ENCODE data around the gene SRMS. TPM values are rescaled to one million over a fixed set of nuclear protein-coding genes. Genes with fewer than 3 reads are reported as not detected.

Gene SRMS
- total and polyA plus RNA-seq, 4 donors, result not detected

DNA sequence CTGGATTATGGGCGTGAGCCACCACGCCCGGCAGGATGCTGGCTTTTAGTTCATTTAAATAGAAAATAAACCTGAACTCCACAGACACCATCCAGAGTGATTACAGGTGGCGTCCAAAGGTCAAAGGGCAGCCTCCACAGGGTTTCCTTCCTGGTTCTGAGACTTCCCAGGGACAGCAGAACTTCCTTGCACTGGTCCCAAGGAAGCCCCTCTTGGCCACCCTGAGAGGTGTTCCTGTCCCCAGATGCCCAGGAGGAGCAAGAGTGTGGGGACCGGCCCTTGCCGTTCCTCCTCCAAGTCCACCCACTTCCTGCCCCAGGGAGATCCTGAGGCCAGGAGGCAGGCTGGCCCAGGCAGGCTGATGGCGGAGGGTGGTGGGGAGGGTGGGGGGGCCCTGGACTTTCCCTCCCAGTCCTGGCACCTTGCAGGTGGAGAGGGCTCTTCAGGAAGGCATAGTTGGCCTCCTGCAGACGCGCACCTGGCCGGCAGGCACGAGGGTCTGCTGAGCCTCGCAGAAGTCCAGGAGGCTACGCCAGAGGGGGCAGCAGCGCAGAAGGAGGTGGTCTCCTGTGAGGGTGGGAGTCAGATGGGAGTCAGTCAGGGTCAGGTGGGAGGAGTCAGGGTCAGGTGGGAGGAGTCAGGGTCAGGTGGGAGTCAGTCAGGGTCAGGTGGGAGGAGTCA, 11.4 kb upstream of the SRMS start:
- Histone ChIP-seq H3K36me3 (ENCODE audit: control insufficient read depth in 4 of 4, insufficient read depth in 3 of 4, low read depth in 1 of 4, low read length in 3 of 4) (peaks cover 0 to 40% (median 27%) of the 10 kb centered on the region in 4 donors), H3K27ac (ENCODE audit: low read depth in 1 of 2, low read length in 2 of 2) (no peak overlapping the region), H3K9me3 (ENCODE audit: control insufficient read depth in 4 of 4, low read length in 3 of 4) (no peaks in the 10 kb centered on the region), H3K27me3 (ENCODE audit: control insufficient read depth in 4 of 4, insufficient read depth in 4 of 4, low read length in 3 of 4) (no peaks in the 10 kb centered on the region), H3K9ac (ENCODE audit: low read depth in 1 of 2, low read length in 2 of 2) (no peak overlapping the region), H3K4me1 (ENCODE audit: control insufficient read depth in 4 of 4, insufficient read depth in 4 of 4, low read length in 3 of 4) (no peaks in the 10 kb centered on the region), H3K4me3 (ENCODE audit: low read depth in 1 of 3, low read length in 3 of 3) (no peak overlapping the region)
- TF ChIP-seq HNF4A (conservative IDR thresholded peaks at IDR 0.05), result peak in 1 of 2 donors; percentile 57
- TF ChIP-seq JUND (IDR thresholded peaks at IDR 0.05), result no peak
- TF ChIP-seq, protein P1, sequence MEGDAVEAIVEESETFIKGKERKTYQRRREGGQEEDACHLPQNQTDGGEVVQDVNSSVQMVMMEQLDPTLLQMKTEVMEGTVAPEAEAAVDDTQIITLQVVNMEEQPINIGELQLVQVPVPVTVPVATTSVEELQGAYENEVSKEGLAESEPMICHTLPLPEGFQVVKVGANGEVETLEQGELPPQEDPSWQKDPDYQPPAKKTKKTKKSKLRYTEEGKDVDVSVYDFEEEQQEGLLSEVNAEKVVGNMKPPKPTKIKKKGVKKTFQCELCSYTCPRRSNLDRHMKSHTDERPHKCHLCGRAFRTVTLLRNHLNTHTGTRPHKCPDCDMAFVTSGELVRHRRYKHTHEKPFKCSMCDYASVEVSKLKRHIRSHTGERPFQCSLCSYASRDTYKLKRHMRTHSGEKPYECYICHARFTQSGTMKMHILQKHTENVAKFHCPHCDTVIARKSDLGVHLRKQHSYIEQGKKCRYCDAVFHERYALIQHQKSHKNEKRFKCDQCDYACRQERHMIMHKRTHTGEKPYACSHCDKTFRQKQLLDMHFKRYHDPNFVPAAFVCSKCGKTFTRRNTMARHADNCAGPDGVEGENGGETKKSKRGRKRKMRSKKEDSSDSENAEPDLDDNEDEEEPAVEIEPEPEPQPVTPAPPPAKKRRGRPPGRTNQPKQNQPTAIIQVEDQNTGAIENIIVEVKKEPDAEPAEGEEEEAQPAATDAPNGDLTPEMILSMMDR (IDR thresholded peaks at IDR 0.05; ENCODE audit: low read depth, low read length, missing input control), result no peak
- no peak for TF ChIP-seq RAD21 (IDR thresholded peaks at IDR 0.05)
- TF ChIP-seq, protein P2, sequence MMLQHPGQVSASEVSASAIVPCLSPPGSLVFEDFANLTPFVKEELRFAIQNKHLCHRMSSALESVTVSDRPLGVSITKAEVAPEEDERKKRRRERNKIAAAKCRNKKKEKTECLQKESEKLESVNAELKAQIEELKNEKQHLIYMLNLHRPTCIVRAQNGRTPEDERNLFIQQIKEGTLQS (IDR thresholded peaks at IDR 0.05), result no peak
- TF ChIP-seq FOXA2 (IDR thresholded peaks at IDR 0.05), result no peak
- no peak for DNase-seq (ENCODE audit: low spot score)
- 90% methylated on average over 14 of the region's 14 CpGs for WGBS

DNA sequence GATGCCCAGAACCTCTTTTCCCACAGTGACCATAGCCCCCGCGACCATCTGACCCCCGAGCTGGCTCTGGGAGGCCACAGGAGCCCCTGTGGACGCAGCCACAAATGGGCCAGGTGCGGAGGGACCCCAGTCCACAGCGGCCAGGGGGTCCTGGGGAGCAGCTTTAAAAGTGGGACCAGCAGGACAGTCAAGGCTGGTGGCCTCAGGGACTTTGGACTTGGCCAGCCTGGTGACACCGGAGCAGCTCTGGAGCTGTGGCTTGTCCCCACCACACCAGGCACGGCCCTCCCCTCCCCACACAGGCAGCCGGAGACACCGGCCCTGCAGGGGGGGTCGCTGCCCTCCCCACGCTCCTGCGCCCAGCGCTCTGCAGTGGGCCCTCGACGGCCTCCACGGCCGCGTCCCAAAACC, 9.9 kb upstream of the SRMS start:
- no peak for DNase-seq (ENCODE audit: low spot score)
- Histone ChIP-seq H3K27ac (ENCODE audit: low read depth in 1 of 2, low read length in 2 of 2) (no peak overlapping the region), H3K36me3 (ENCODE audit: control insufficient read depth in 4 of 4, insufficient read depth in 3 of 4, low read depth in 1 of 4, low read length in 3 of 4) (peaks cover 0 to 25% (median 20%) of the 10 kb centered on the region in 4 donors), H3K27me3 (ENCODE audit: control insufficient read depth in 4 of 4, insufficient read depth in 4 of 4, low read length in 3 of 4) (no peaks in the 10 kb centered on the region), H3K4me1 (ENCODE audit: control insufficient read depth in 4 of 4, insufficient read depth in 4 of 4, low read length in 3 of 4) (peaks cover 0 to 2% (median 0%) of the 10 kb centered on the region in 4 donors), H3K9ac (ENCODE audit: low read depth in 1 of 2, low read length in 2 of 2) (no peak overlapping the region), H3K9me3 (ENCODE audit: control insufficient read depth in 4 of 4, low read length in 3 of 4) (peaks cover 0 to 1% (median 0%) of the 10 kb centered on the region in 4 donors), H3K4me3 (ENCODE audit: low read depth in 1 of 3, low read length in 3 of 3) (no peak overlapping the region)
- WGBS, result 91% methylated on average over 19 of the region's 19 CpGs
- TF ChIP-seq HNF4G (IDR thresholded peaks at IDR 0.05) (no peak), YY1 (IDR thresholded peaks at IDR 0.05) (no peak), GABPA (IDR thresholded peaks at IDR 0.05 in 1 of 2, conservative IDR thresholded peaks at IDR 0.05 in 1 of 2) (no peak), JUND (IDR thresholded peaks at IDR 0.05) (no peak), SP1 (IDR thresholded peaks at IDR 0.05) (no peak), FOXA1 (IDR thresholded peaks at IDR 0.05) (no peak)
- TF ChIP-seq, protein P1 (IDR thresholded peaks at IDR 0.05; ENCODE audit: low read depth, low read length, missing input control), result no peak
- TF ChIP-seq, protein P3, sequence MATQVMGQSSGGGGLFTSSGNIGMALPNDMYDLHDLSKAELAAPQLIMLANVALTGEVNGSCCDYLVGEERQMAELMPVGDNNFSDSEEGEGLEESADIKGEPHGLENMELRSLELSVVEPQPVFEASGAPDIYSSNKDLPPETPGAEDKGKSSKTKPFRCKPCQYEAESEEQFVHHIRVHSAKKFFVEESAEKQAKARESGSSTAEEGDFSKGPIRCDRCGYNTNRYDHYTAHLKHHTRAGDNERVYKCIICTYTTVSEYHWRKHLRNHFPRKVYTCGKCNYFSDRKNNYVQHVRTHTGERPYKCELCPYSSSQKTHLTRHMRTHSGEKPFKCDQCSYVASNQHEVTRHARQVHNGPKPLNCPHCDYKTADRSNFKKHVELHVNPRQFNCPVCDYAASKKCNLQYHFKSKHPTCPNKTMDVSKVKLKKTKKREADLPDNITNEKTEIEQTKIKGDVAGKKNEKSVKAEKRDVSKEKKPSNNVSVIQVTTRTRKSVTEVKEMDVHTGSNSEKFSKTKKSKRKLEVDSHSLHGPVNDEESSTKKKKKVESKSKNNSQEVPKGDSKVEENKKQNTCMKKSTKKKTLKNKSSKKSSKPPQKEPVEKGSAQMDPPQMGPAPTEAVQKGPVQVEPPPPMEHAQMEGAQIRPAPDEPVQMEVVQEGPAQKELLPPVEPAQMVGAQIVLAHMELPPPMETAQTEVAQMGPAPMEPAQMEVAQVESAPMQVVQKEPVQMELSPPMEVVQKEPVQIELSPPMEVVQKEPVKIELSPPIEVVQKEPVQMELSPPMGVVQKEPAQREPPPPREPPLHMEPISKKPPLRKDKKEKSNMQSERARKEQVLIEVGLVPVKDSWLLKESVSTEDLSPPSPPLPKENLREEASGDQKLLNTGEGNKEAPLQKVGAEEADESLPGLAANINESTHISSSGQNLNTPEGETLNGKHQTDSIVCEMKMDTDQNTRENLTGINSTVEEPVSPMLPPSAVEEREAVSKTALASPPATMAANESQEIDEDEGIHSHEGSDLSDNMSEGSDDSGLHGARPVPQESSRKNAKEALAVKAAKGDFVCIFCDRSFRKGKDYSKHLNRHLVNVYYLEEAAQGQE (IDR thresholded peaks at IDR 0.05), result no peak

All from liver (tissue), 9 donors.